Mucosa of descending colon (tissue), 3 donors: ENCODE results near the gene SYNDIG1. TPM values are rescaled to one million over a fixed set of nuclear protein-coding genes. Genes with fewer than 3 reads are reported as not detected.

Experiments used
- ATAC-seq: fragments of 200-7000 bp; cut with Tn5 transposase; one replicate; pipeline ENCODE4 v1.9.1; 2020; ENCODE audit warnings: mild to moderate bottlenecking, moderate library complexity
- DNase-seq, 3 donors: peaks; one replicate each; pipeline ENCODE4 v3.0.0-alpha.2; 2020
- H3K36me3 ChIP-seq: fragments of 200-600 bp; one replicate; pipeline ENCODE4 v1.8.0; 2021; ENCODE audit warnings: low read depth, mild to moderate bottlenecking
- H3K4me1 ChIP-seq: fragments of 200-600 bp; one replicate; pipeline ENCODE4 v1.8.0; 2021; ENCODE audit warnings: low read depth, mild to moderate bottlenecking
- H3K4me3 ChIP-seq: fragments of 200-600 bp; one replicate; pipeline ENCODE4 v1.8.0; 2021; ENCODE audit warnings: mild to moderate bottlenecking
- H3K9me3 ChIP-seq: fragments of 200-600 bp; one replicate; pipeline ENCODE4 v1.8.0; 2021; ENCODE audit warnings: mild to moderate bottlenecking
- CTCF ChIP-seq: fragments of 200-600 bp; IDR thresholded peaks from one replicate; pipeline ENCODE4 v1.8.0; 2022; ENCODE audit warnings: antibody characterized with exemption, mild to moderate bottlenecking
- intact Hi-C, 2 donors: fragments of 100-400 bp; cut with DNase I in 1 of 2; cut with micrococcal nuclease in 1 of 2; formaldehyde crosslinking; loops; one replicate each; pipeline versions ENCODE4 v1.11.0 to v1.11.1; 2022; cut with DNase I, micrococcal nuclease
- total RNA-seq, 3 donors: library from RNA; stranded (reverse); fragmentation: NEBNext Ultra II Directional in 2 of 3; extraction: Animal tissue kit (Norgen Biotek cat#: 25700) in 2 of 3; gene quantifications; one replicate each; pipeline versions ENCODE4 v1.2.1 to v1.2.4, GENCODE V29; 2021 to 2023
- donor health status: DM: no; HTN: no; CAD: no; lungs with moderate emphysema.
- donor health status: DM: no; HTN: no; CAD: no.
- donor health status: DM: no; HTN: yes; CAD: no.

SYNDIG1 gene
- total RNA-seq, 3 donors from 2014 or later: 0.12 to 0.46 (median 0.35) TPM

GRCh38 chr20:24530131-24530680 is 60.8 kb downstream of the SYNDIG1 start:
- ATAC-seq: no peak

GRCh38 chr20:24531202-24531601 is 61.8 kb downstream of the SYNDIG1 start:
- ATAC-seq (no peak), DNase-seq (no peak)
- Histone ChIP-seq H3K9me3 (no peaks in the 10 kb centered on the region), H3K4me1 (no peaks in the 10 kb centered on the region), H3K4me3 (no peak overlapping the region), H3K36me3 (no peaks in the 10 kb centered on the region)
- intact Hi-C loops: no loop called here
- TF ChIP-seq CTCF: no peak

More at GRCh38 chr20:24530131-24530680, 60.8 kb downstream of the SYNDIG1 start:
- intact Hi-C loops: no loop called here
- H3K4me3 ChIP-seq: no peak overlapping the region
- H3K9me3 ChIP-seq: no peaks in the 10 kb centered on the region
- DNase-seq: no peak
- H3K4me1 ChIP-seq: no peaks in the 10 kb centered on the region
- H3K36me3 ChIP-seq: no peaks in the 10 kb centered on the region
- no peak for TF ChIP-seq CTCF

- DNase-seq: no peak
- intact Hi-C loops: no loop called here
- H3K4me3 ChIP-seq: no peak overlapping the region
- no peak for TF ChIP-seq CTCF
- no peaks in the 10 kb centered on the region for H3K9me3 ChIP-seq
- no peaks in the 10 kb centered on the region for H3K4me1 ChIP-seq
- no peaks in the 10 kb centered on the region for H3K36me3 ChIP-seq
- ATAC-seq: no peak
Observed at GRCh38 chr20:24531631-24532419, 62.4 kb downstream of the SYNDIG1 start.

GRCh38 chr20:24533449-24533848 is 64.0 kb downstream of the SYNDIG1 start:
- Histone ChIP-seq H3K36me3 (no peaks in the 10 kb centered on the region), H3K9me3 (no peaks in the 10 kb centered on the region), H3K4me1 (no peaks in the 10 kb centered on the region), H3K4me3 (no peak overlapping the region)
- ATAC-seq (no peak), DNase-seq (no peak)
- intact Hi-C loops: no loop called here
- TF ChIP-seq CTCF: no peak

GRCh38 chr20:24534282-24534681 is 64.9 kb downstream of the SYNDIG1 start:
- H3K36me3 ChIP-seq: no peaks in the 10 kb centered on the region
- DNase-seq: no peak
- no peak overlapping the region for H3K4me3 ChIP-seq
- H3K4me1 ChIP-seq: no peaks in the 10 kb centered on the region
- TF ChIP-seq CTCF: no peak
- no peak for ATAC-seq
- intact Hi-C loops: no loop called here
- H3K9me3 ChIP-seq: no peaks in the 10 kb centered on the region
